Activated CD8-positive, alpha-beta T cell treated with anti-CD3 and anti-CD28 coated beads, Interleukin-2, amount 10 ng/mL, durations not matched to agents 7 days and 5 days (primary cell): ENCODE data around the gene SNX5. TPM values are rescaled to one million over a fixed set of nuclear protein-coding genes. Genes with fewer than 3 reads are reported as not detected.

Experiments used
- ATAC-seq: fragments of 150-1000 bp; cut with Tn5 transposase; one replicate; pipeline ENCODE4 v1.10.0; 2021; ENCODE audit warnings: moderate library complexity
- CTCF ChIA-PET: fragments of 350-600 bp; sonication (Branson Sonifier 250); formaldehyde crosslinking; loops from one replicate; lab custom pipeline; 2021; ENCODE audit warnings: antibody characterized with exemption; lab: Charles Lee
- POLR2A ChIA-PET: fragments of 350-600 bp; sonication (Branson Sonifier 250); formaldehyde crosslinking; loops from one replicate; lab custom pipeline; 2021; ENCODE audit warnings: antibody characterized with exemption; lab: Charles Lee
- DNase-seq: peaks from one replicate; pipeline ENCODE4 v3.0.0-alpha.2; 2020
- H3K27ac Mint-ChIP-seq: one replicate; pipeline ENCODE4 v1.8.0; 2021; ENCODE audit warnings: mild to moderate bottlenecking, mixed read lengths
- H3K27me3 Mint-ChIP-seq: one replicate; pipeline ENCODE4 v1.8.0; 2021; ENCODE audit warnings: low read depth, mixed read lengths
- H3K36me3 Mint-ChIP-seq: one replicate; pipeline ENCODE4 v1.8.0; 2021; ENCODE audit warnings: low read depth, mixed read lengths
- H3K4me1 Mint-ChIP-seq: one replicate; pipeline ENCODE4 v1.8.0; 2021; ENCODE audit warnings: low read depth, mixed read lengths
- H3K4me3 Mint-ChIP-seq: one replicate; pipeline ENCODE4 v1.8.0; 2021; ENCODE audit warnings: mild to moderate bottlenecking, mixed read lengths
- H3K9me3 Mint-ChIP-seq: one replicate; pipeline ENCODE4 v1.8.0; 2022; ENCODE audit warnings: mixed read lengths; ENCODE audit not compliant: insufficient read depth
- total RNA-seq, 2 experiments: library from RNA; stranded (reverse); gene quantifications; one replicate each; pipeline ENCODE4 v1.2.3, GENCODE V29; 2021

SNX5 gene
- total RNA-seq, 2 experiments from 2014 or later: 168 to 177 TPM

DNA sequence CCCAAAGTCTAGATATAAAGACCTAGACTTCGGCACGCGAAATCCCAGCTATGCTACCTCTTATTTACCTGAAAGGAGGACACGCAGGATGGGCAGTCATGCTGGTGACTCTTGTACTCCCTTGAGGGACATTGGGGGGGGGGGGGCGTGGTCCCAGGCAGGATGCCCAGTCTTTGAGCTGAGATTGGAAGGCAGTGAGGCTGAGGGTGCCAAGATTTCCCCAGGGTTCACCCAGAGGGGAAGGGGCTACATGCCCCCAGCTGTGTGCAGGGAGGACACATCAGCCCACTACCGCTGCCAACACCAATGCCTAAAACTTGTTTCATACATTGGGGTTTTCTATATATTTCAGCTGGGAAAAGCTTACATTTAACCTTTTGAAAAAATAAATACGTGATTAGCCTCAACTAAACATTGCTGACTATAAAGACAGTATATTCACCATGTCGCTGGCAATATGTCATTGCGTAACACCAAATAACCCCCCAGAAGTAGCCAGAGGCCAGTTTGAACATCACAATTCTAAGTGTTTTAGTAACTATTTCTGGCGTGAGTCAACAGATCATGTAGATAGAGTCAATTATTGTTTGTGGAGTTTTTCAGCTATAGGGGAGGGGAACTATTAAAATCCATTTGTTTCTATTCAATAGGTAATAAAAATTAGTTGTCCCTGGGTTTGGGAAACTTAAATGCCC lies 21.8 kb upstream of the SNX5 start:
- ChIA-PET CTCF (interaction anchor here (8.6 kb wide), 1 partner anchor 23 kb away, joined by 100 read pairs; the partner anchor contains the start of genes MGME1 and SNX5), POLR2A (interaction anchor here (0.9 to 5.2 kb wide), 2 partner anchors 16 to 21 kb away, joined by 3 to 31 read pairs; partner anchors contain the start of genes MGME1 and SNX5)
- no peak for DNase-seq
- Mint-ChIP-seq H3K27ac (no peak overlapping the region), H3K27me3 (no peaks in the 10 kb centered on the region), H3K36me3 (peaks cover 45% of the 10 kb centered on the region), H3K9me3 (no peaks in the 10 kb centered on the region), H3K4me1 (peaks cover 45% of the 10 kb centered on the region), H3K4me3 (no peak overlapping the region)
- no peak for ATAC-seq

DNA sequence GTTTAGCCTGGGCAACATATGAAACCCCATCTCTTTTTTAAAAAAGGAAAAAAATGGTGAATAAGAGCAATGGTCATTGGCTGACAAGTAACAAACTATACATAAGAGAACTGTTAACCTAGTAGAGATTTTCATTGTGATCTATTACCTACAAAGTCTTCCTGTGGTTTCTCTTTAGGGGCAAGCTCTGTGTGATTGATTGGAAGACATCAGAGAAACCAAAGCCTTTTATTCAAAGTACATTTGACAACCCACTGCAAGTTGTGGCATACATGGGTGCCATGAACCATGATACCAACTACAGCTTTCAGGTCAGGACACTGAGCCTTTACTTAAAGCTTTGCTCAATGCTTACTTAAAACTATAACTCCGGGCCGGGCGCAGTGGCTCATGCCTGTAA lies 19.4 kb upstream of the SNX5 start:
- POLR2A ChIA-PET: interaction anchor here (2.0 kb wide), 1 partner anchor 19 kb away, joined by 13 read pairs; the partner anchor contains the start of genes MGME1 and SNX5
- H3K27ac Mint-ChIP-seq: peak overlapping the region; percentile 78
- CTCF ChIA-PET: interaction anchor here (1.2 kb wide), 1 partner anchor 21 kb away, joined by 4 read pairs; no protein-coding TSS in a partner anchor

DNA sequence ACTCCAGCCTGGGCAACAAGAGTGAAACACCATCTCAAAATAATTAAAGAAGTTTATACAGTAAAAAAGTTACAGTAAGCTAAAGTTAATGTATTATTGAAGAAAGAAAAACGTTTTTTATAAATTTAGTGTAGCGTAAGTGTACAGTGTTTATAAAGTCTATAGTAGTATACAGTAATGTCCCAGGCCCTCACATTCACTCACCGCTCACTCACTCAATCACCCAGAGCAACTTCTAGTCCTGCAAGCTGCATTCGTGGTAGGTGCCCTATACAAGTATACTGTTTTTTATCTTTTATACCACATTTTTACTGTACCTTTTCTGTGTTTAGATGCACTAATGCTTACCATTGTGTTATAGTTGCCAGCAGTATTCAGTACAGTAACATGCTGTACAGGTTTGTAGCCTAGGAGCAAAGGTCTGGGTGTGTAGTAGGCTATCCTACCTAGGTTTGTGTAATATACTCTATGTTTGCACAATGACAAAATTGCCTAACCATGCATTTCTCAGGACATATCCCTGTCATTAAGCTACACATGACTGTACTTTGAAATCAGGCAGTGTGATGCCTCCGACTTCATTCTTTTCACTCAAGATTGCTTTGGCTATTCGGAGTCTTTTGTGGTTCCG lies 16.9 kb upstream of the SNX5 start:
- DNase-seq: no peak
- no peaks in the 10 kb centered on the region for H3K9me3 Mint-ChIP-seq
- CTCF ChIA-PET: interaction anchor here (1.3 to 2.4 kb wide), 2 partner anchors 15 to 18 kb away, joined by 3 to 7 read pairs; no protein-coding TSS in a partner anchor

More for the DNA sequence above, 19.4 kb upstream of the SNX5 start:
- ATAC-seq (peak; percentile 71), DNase-seq (peak; percentile 44)
- Mint-ChIP-seq H3K4me1 (peaks cover 34% of the 10 kb centered on the region), H3K36me3 (peaks cover 53% of the 10 kb centered on the region), H3K9me3 (no peaks in the 10 kb centered on the region), H3K4me3 (peak overlapping the region; percentile 1), H3K27me3 (no peaks in the 10 kb centered on the region)

DNA sequence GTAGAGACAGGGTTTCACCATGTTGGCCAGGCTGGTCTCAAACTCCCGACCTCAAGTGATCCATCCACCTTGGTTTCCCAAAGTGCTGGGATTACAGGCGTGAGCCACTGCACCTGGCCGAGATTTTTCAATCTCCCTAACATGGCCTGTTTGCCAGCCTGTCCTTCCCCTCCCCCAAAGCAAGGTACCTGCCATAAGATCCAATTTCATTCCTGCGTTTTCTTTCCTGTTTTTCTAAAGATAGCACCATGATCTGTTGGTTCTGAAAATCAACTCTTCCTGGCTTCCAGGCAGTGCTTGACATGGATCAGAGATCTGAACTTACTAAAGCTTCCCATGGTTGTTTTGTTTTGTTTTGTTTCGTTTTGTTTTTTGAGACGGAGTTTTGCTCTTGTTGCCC lies 7.7 kb upstream of the SNX5 start:
- POLR2A ChIA-PET: no interaction called here
- H3K4me1 Mint-ChIP-seq: peaks cover 36% of the 10 kb centered on the region

More for the DNA sequence above, 16.9 kb upstream of the SNX5 start:
- POLR2A ChIA-PET: no interaction called here
- ATAC-seq: no peak
- Mint-ChIP-seq H3K27me3 (no peaks in the 10 kb centered on the region), H3K4me3 (no peak overlapping the region), H3K36me3 (peaks cover 47% of the 10 kb centered on the region), H3K27ac (no peak overlapping the region), H3K4me1 (peaks cover 20% of the 10 kb centered on the region)

DNA sequence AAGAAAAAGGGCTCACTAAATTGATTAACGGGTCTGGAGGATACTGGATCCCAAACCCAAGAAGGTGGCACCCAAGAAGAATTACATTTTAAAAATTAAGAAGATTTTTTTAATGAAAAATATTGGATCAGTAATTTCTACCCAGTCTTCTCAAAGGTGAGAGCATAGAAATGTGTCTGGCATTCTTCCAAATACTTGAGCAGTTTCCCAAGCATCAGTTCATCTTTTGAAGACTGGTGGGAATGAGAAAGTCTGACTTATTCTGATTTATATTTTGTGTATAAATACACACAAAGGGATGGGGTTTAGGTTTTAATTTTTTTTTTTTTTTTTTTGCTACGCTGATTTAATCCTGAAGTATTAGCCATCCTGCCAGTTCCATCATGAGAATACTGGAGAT lies 3.5 kb upstream of the SNX5 start:
- H3K27me3 Mint-ChIP-seq: no peaks in the 10 kb centered on the region
- CTCF ChIA-PET: interaction anchor here (3.2 to 9.5 kb wide), 2 partner anchors 14 to 21 kb away, joined by 10 to 100 read pairs; no protein-coding TSS in a partner anchor
- H3K36me3 Mint-ChIP-seq: peaks cover 73% of the 10 kb centered on the region
- no peak for ATAC-seq
- POLR2A ChIA-PET: interaction anchor here (7.2 kb wide), 1 partner anchor 15 kb away, joined by 62 read pairs; no protein-coding TSS in a partner anchor
- H3K4me1 Mint-ChIP-seq: peaks cover 43% of the 10 kb centered on the region
- no peak overlapping the region for H3K27ac Mint-ChIP-seq
- H3K9me3 Mint-ChIP-seq: no peaks in the 10 kb centered on the region
- DNase-seq: no peak
- peak overlapping the region; percentile 99 for H3K4me3 Mint-ChIP-seq

More for the DNA sequence above, 7.7 kb upstream of the SNX5 start:
- ATAC-seq (no peak), DNase-seq (no peak)
- H3K36me3 Mint-ChIP-seq: peaks cover 61% of the 10 kb centered on the region
- no peak overlapping the region for H3K27ac Mint-ChIP-seq
- CTCF ChIA-PET: no interaction called here
- H3K27me3 Mint-ChIP-seq: no peaks in the 10 kb centered on the region
- H3K9me3 Mint-ChIP-seq: no peaks in the 10 kb centered on the region
- H3K4me3 Mint-ChIP-seq: no peak overlapping the region

DNA sequence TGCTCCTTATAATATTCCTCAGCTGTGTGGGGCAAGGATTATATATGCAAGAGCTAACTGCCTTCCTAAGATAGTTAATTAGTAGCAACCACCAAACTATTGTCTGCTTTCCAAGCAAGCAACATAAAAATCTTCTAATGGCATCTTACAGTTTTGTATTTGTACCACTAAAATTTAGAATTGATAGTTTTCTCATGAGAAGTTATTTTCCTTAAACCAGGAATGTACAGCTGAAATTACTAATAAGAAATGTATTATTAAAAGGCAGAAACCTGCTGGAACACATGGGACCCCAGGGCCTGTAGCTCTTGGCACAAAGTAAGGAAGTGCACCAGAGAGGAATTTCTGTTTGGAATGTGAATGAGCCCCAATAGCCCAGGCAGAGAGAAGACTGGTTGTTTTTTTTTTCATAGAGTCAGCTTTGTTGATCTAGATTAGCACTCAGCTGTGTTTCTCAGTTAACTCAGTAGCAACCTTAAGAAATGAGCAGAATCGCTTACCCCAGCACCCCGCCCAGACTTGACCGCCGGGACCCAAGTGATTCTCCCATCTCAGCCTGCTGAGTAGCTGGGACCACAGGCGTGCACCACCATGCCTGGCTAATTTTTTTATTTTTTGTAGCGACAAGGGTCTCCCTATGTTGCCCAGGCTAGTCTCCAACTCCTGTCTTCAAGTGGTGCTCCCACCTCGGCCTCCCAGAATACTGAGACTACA lies 2.9 kb upstream of the SNX5 start:
- Mint-ChIP-seq H3K27ac (no peak overlapping the region), H3K9me3 (no peaks in the 10 kb centered on the region), H3K27me3 (no peaks in the 10 kb centered on the region), H3K4me3 (peak overlapping the region; percentile 99), H3K4me1 (peaks cover 41% of the 10 kb centered on the region), H3K36me3 (peaks cover 76% of the 10 kb centered on the region)
- ChIA-PET POLR2A (interaction anchor here (0.7 to 7.2 kb wide), 5 partner anchors 14 to 167 kb away, joined by 3 to 62 read pairs (median 16); partner anchors contain the start of genes KAT14 and PET117), CTCF (interaction anchor here (0.9 to 9.5 kb wide), 6 partner anchors 9 to 290 kb away, joined by 3 to 100 read pairs (median 6); partner anchors contain the start of gene RRBP1)
- no peak for ATAC-seq
- no peak for DNase-seq

DNA sequence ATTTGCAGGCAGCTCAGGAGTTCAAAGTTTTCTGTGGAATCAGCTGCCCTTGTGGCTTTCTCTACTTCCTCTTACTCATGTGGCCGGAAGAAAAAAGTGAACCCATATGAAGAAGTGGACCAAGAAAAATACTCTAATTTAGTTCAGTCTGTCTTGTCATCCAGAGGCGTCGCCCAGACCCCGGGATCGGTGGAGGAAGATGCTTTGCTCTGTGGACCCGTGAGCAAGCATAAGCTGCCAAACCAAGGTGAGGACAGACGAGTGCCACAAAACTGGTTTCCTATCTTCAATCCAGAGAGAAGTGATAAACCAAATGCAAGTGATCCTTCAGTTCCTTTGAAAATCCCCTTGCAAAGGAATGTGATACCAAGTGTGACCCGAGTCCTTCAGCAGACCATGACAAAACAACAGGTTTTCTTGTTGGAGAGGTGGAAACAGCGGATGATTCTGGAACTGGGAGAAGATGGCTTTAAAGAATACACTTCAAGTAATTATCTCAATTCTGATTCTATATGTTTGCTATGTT lies 1.4 kb upstream of the SNX5 start:
- Mint-ChIP-seq H3K36me3 (peaks cover 79% of the 10 kb centered on the region), H3K4me1 (peaks cover 46% of the 10 kb centered on the region)
- ATAC-seq: no peak

DNA sequence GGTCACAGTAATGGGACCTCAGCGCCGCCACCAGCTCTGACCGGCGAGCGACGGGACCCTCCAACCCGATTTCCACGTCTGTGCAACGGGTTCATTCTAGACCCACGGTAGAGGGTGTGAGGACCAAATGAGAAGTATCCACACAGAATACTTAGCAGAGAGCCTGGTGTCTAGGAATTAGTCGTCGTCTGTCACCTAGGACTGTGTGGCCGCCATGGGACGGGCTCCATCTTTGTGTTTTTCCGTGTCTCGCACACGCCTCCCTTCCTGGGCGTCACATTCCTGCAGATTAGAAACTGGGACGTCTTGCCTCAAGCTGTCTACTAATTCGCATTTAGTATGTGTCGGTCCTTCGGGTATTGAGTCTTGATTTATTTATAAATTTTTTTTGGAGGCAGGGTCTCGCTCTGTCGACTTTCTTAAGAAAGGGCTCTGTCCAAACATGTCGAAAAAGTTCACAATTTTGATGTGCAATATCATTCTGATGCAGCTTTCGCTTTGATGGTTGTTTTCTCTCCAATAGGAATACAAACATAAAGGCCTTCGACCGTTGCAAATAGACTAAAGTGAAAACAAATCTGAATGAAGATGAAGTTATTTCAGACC lies 787 bp upstream of the SNX5 start:
- Mint-ChIP-seq H3K9me3 (no peaks in the 10 kb centered on the region), H3K27me3 (no peaks in the 10 kb centered on the region), H3K36me3 (peaks cover 81% of the 10 kb centered on the region), H3K4me1 (peaks cover 48% of the 10 kb centered on the region), H3K27ac (peak overlapping the region; percentile 99), H3K4me3 (peak overlapping the region; percentile 99)
- ChIA-PET POLR2A (interaction anchor here (0.6 to 7.2 kb wide), 9 partner anchors 12 to 538 kb away, joined by 3 to 62 read pairs (median 7); partner anchors contain the start of genes KAT14, PET117 and RRBP1), CTCF (interaction anchor here (1.0 to 9.5 kb wide), 7 partner anchors 11 to 464 kb away, joined by 4 to 100 read pairs (median 6); partner anchors contain the start of gene RRBP1)
- ATAC-seq (peak; percentile 25), DNase-seq (peak; percentile 56)

More for the DNA sequence above, 1.4 kb upstream of the SNX5 start:
- Mint-ChIP-seq H3K4me3 (peak overlapping the region; percentile 99), H3K9me3 (no peaks in the 10 kb centered on the region), H3K27me3 (no peaks in the 10 kb centered on the region), H3K27ac (peak overlapping the region; percentile 99)
- DNase-seq: peak; percentile 66
- POLR2A ChIA-PET: interaction anchor here (0.6 to 7.2 kb wide), 10 partner anchors 12 to 537 kb away, joined by 3 to 62 read pairs (median 5); partner anchors contain the start of genes KAT14, PET117 and RRBP1
- CTCF ChIA-PET: interaction anchor here (1.0 to 9.5 kb wide), 7 partner anchors 12 to 464 kb away, joined by 4 to 100 read pairs (median 6); partner anchors contain the start of gene RRBP1

DNA sequence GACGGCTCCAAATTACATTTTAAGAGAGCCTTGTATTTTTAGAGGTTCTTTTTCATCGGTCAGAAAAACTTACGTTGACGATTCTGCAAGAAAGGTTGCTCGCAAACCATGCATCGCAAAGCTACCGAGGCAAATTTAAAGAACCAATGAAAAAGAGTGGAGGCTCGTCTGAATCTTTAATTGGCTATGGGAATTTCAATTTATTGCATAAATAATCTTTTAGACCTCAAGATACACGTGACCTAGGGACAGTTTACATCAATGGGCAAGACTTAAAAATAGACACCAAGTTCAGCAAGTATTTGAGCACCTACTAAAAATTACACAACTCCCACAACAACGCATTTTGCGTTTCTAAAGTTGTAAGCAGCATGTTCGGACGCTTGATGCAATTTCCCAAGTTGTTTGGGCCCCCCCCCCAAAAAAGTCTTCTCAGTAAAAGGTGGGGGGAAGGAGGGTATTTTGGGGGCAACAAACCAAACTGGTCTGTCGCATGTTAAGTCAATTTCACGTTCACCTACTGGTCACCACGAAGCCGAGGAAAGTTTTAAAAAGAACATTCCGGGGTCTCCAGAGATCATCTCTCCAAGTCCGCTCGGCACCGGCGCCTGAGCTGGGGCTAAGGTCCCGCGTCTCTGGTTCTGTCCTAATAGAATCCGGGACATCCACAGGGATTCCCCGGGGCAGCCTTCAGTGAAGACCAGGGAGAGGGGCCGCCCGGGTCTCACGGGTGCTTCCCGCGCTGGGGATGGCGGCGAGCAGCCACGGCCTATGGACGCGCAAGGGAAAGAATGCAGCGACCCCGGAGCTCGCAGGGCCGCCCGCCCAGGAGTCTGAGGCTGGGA lies 851 bp downstream of the SNX5 start:
- no peaks in the 10 kb centered on the region for H3K27me3 Mint-ChIP-seq
- H3K27ac Mint-ChIP-seq: peak overlapping the region; percentile 99
- H3K4me3 Mint-ChIP-seq: peak overlapping the region; percentile 99
- H3K36me3 Mint-ChIP-seq: peaks cover 83% of the 10 kb centered on the region
- POLR2A ChIA-PET: interaction anchor here (0.7 to 7.2 kb wide), 11 partner anchors 11 to 539 kb away, joined by 3 to 62 read pairs (median 4); partner anchors contain the start of genes BFSP1, KAT14, PET117 and ZNF133
- CTCF ChIA-PET: interaction anchor here (0.6 to 9.5 kb wide), 12 partner anchors 9 to 390 kb away, joined by 3 to 100 read pairs (median 4); partner anchors contain the start of gene RRBP1
- H3K9me3 Mint-ChIP-seq: no peaks in the 10 kb centered on the region
- peaks cover 51% of the 10 kb centered on the region for H3K4me1 Mint-ChIP-seq
- no peak for ATAC-seq
- DNase-seq: peak; percentile 36
